HG03521 (cell line): ENCODE measurements around the gene KDM4C.

Experiments
- ATAC-seq: cut with Tn5 transposase; IDR thresholded peaks from one replicate; pipeline ENCODE4 v1.9.1; 2021; ENCODE audit warnings: mild to moderate bottlenecking, moderate library complexity; ENCODE audit not compliant: unreplicated experiment

KDM4C gene

DNA sequence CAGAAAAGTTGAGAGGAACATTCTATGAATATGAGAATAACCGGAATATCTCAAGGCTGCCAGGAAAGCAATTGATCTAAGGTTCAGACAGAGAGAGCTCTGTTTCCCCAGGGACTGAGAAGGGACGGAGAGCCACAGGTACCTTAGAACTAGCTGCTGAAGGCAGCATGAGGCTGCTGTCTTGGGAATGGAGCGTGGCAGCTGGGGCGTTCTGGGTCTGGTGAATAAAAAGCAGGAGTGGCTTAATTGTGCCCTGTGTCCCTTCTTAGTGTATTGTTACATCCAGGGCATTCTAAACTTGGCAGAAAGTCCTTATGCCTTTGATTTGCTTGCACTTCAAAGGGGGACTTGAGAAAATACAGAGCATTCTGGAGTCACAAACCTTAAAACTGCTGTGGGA, 434.5 kb downstream of the KDM4C start:
- no peak for ATAC-seq

DNA sequence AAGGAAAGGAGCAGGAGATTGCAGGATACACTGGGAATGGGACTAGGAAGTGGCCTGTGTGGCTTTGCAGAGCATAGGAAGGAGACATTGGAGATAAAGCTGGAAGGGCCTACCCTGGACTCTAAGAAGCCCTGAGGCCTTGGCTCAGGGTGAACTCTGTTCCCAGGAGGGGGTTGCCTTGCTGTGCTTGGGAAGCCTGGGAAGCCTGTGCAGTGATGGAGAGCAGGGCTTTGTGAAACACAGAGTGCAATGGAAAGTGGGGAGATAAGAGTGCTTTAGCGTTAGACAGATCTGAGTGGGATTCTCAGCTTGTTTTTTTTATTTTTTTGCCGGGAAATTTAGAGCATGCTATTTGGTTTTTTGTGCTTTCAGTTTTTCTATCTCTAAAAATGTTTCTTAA, 437.8 kb downstream of the KDM4C start:
- no peak for ATAC-seq

DNA sequence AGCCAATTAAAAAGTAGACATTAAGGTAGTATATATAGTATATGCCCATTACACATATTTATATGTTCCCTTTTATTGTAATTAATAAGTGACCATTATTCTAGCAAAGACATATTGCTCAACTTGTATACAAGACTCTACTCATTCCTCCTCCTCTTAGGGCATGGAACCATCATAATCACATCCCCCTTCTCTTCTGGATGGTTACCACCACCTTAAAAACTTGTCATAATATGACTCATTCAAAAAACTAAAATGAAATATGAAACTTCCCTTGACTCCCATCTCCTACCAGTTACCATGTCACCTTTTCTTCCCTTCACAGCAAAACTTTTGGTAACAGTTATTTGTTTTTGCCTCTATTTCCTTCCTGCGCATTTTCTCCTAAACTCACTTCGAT, 438.7 kb downstream of the KDM4C start:
- no peak for ATAC-seq

DNA sequence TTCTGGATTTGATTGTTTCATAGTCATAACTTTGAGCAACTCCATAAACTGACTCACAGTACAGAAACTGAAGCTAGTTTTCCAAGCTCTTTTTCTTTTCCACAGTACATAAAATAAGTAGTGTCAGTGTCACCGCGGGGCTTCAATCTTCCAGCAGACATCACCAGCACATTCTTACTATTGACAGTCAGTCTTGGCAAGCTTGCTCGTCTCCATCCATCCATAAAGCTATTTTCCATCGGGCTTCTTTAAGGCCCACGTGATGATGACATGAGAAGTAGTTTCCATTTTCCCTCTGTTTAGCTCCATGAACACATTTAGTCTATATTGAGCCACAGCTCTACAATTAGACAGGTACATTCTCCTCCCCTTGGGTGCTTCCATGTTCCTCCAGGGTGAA, 443.4 kb downstream of the KDM4C start:
- ATAC-seq, result no peak

DNA sequence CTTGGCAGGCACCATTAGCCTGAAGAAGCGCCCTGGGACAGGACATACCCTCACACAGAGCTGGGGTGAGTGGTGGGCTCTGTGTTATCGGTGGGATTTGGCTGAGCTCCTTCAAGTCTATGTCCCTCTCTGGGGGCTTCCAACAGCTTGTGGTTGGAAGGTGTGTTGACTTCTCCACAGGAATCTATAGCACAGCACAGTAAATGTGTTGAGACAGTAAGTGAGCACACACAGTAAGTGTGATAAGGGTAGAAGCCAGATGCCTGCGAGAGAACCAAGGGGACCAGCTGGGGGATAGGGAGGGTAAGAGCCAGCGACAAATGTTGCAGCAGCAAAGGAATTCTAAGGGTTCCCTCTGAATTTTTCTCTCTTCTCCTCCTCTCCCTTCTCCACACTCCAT, 448.0 kb downstream of the KDM4C start:
- no peak for ATAC-seq

DNA sequence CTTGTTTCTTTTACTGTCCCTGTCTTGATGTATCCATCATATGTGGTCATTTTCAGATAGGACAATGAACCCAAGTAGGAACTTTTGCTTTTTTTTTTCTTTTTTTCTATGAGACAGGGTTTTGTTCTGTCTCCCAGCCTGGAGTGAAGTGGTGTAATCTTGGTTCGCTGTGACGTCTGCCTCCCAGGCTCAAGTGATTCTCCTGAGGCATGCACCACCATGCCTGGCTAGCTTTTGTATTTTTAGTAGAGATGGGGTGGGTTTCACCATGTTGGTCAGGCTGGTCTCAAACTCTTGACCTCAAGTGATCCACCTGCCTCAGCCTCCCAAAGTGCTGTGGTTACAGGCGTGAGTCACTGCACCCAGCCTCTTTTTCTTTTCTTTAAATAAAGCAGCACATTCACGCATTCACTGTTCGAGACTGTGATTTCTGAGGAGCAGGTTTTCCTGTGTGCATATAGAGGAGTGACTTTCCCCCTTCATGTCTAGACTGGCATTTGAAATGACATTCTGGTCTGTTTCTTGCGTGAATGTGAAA, 448.5 kb downstream of the KDM4C start:
- no peak for ATAC-seq

DNA sequence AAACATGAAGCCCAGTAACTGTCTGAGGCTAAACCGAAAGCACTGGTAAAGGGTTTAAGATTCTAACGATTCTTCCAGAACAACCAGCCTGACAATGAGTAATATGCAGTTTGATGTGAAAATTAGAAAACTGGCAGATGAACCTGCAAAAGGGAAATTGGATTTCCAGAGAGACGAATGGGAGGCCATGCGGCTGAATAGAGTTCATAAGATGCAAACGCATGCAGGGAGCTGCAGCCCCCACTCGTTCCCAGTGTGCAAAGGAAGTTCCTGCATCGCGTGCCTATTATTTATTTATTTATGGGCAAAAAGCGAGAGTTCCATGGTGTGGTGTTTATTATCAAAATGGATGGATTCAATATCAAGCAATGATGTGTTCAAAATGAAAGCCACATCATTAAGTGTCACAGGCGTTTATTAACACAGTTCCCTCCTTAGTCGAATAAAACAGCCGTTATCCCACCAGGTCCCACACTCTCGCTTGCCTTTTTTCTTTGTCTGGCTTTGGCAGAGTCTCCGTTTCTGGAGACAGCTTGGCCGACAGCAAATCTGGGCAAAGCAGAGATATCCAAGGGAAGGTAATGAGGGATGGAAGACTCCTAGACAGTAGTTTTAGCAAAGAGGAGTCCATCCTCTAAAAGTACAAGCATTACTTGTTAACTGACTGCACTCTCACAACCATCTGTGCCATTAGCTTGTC, 451.4 kb downstream of the KDM4C start:
- no peak for ATAC-seq

DNA sequence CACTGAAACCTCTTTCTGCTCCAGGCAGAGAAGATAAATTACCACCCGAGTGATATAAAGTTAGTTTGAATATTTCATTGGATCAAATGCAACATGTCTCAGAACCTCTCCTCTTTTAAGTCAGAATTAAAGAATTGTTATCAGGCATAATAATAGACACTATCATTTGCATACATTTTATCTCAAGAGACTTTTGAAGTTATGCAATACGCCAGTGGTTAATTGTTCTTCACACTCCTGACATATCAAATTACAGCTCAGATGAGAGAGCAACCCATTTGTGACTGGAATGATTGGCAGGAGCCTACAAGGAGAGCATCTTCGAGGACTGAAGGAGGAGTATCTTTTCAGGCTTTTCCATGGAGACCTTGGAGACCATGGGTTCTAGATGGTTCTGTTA, 452.2 kb downstream of the KDM4C start:
- no peak for ATAC-seq

DNA sequence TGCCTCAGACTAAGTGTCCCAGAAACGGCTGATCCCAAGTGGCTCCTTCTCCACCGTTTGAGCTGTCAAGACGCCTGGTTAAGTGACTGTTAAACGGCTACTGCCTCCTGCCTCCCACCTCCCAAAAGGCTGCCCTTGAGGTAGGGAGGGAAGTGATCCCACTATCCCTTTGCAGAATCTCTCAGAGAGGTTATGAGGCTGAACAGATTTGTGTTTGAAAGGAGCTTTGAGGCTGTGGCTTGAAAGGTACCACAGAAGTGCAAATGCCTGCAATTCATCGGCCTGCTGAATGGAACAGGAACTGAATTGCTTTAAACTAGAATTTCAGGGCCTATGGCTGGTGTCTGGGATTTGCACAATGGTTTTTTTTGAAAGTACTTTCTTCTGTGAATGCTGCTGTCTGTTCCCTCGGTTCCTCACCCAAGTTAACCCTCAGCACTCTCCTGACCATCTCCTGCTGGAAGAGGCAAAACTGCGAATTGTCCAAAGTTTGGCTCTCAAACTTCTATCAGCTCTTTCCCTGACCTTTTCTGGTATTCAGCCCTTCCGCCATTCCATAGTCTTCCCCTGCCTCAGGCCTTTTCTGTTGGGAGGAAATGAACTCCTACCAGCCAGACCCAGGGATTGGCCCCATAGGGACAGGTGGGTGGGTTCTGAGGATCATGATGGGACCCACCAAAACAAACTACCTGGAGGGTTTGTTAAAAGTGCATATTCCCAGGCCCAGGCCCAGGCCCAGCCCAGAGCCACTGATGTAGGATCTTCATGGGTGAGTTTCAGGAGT, 453.3 kb downstream of the KDM4C start:
- ATAC-seq, result no peak

DNA sequence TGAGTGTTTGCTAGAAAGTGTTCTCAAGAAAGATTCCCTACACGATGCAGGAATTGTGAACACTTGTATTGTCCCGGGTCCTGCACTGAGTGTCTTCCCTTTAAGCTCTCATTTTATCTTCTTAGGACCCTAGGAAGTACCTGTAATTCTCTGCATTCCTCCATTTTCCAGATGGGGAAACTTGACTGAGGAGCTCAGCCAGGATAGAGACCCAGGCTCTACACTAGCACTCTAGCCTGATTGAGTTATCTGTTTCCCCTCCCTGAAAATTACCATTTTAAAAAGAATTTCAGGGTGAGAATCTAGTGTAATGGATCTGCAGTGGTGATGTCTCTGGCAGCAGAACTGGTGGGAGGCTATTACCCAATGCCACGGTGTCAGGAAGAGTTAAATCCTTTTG, 453.9 kb downstream of the KDM4C start:
- no peak for ATAC-seq

DNA sequence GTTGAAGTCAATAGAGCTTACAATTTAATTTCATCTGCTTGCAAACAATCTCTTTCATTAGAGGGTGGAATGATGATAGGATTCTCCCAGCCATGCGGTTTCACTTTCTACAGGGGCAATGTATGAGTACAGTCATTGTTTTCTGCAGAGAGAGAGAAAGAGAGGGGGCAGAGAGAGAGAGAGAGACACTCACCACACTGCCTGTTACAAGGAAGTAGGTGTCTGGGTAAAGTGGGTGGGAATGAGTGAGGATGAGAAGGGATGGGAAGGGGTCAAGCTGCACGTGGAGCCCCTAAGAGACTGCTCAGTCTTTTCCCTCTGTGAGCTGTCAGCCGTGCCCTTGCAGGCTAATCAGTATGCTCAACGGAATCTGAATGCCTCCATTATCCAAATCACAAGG, 454.3 kb downstream of the KDM4C start:
- no peak for ATAC-seq

DNA sequence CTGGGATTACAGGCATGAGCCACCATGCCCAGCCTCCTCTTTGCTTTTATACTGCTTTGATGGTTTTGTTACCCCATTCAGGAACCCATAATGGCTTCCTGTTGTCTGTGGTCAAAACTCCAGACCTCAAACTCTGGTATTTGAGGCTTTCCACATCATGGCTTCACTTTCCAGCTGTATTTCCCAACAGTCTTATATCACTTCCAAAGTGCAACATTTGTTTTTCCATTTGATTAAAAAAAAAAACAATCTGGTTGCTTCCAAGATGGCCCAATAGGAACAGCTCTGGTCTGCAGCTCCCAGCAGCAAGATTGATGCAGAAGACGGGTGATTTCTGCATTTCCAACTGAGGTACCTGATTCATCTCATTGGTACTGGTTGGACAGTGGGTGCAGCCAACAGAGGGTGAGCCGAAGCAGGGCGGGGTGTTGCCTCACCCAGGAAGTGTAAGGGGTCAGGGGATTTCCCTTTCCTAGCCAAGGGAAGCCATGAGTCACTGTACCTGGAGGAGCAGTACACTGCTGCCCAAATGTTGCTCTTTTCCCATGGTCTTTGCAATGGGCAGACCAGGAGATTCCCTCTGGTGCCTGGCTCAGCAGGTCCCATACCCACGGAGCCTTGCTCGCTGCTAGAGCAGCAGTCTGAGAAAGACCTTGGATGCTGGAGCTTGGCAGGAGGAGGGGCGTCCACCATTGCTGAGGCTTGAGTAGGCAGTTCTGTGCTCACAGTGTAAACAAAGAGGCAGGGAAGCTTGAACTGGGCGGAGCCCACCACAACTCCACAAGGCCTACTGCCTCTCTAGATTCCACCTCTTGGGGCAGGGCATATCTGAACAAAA, 458.4 kb downstream of the KDM4C start:
- no peak for ATAC-seq

DNA sequence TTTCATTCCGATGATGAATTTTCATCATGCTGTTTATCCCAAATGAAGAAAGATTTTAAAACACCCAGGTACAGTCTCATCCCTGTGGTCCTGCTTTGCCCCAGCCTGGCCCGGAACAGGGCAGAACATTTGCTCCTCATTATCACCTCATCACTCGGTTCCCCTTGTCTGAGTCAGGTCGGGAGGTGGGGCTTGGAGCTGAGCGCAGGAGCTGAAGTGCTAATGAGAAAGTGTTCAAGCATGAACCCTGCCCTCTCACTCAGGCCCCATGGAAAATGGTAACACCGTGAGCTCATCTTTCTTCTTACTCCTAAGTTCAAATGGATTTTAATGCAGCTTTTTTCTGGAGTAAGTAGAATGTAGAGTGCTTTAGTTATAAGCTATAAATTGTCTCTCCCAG, 466.2 kb downstream of the KDM4C start:
- no peak for ATAC-seq
